NCI-H526 (cell line): ENCODE data around the gene DLG2.
"Not testable (repeated sequence)": the region's sequence is repeated elsewhere in the genome, so short reads cannot be mapped to it uniquely, and the experiment has no call there.

Source experiments
- DNase-seq, 2 experiments: peaks; one replicate each; lab custom pipeline; 2025; lab: John Stamatoyannopoulos, UW

DLG2 gene

DNA sequence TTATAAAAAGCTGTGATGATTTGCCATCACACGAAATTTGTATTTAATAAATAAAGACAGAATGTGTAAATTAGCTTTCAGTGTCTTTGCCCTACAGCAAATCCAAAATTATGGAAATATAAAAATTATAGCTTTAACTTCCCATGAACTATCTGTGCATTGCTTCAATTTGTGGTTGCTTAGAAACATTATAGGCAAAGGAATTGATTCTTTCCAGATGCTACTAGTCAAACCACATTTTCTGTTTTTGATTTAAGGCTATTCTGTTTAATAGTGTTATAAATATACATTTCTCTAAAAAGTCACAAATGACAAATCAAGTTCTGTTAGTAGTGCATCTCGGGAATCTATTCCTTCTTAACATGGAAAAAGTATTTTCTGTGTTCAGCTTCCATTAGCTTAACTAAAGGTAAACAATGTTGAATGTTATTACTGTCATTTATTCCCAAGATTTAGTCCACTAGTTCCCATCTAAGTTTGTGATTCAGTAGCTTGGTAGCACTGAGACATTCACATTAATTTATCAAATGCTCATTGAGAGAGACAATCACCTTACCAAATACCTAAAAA lies 1254.7 kb downstream of the DLG2 start:
- DNase-seq: no peak

DNA sequence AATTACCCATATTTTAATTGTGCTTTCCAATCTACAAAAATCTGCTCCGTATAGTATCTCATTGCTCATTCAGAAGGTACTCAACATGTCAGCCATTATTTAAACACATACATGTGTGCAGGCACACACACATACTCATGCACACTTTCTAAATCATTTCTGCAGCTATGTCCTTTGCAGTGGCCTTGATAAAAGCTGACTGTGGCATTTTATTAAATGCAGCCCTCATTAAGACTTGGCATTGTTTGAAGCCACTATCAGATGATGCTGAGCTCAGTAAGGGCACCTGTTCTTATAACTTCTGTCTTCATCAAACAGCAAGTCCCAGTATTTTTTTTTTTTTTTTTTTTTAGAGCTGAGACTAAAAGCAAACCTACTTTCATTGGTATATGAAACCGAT lies 1269.1 kb downstream of the DLG2 start:
- DNase-seq: no peak

DNA sequence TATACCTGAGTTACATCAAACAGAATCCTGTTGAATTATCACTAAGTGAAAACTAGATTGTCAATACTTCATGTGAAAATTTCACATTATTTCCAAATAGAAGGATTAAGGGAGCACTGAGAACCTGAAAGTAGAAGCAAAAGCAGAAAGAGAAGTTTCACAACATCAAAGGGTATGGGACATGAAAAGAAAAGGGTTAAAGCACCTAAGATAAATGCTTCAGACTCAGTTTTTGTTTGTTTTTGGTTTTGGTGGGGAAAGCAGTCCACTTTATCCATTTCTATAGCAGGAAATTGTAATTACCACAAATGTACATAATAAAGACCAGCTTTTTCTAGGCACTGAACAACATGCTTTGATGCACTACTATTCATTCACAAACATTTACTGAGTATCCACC lies 1271.2 kb downstream of the DLG2 start:
- DNase-seq: no peak

DNA sequence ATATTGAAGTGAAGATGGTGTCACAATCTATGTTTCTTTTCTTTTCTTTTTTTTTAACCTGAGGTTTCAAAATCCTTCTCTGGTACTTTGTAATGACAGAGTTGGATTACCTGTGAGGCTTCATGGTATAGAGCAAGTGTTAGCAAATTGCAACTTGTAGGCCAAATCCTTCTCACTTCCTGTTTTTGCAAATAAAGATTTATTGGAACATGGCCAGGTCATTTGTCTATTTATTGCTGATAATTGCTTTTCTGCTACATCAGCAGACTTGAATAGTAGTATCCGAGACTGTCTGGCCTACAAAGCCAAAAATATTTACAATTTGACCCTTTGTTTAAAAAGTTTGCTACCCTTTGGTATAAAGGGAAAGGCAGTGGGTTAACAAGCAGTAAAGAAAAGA lies 1281.5 kb downstream of the DLG2 start:
- no peak for DNase-seq

DNA sequence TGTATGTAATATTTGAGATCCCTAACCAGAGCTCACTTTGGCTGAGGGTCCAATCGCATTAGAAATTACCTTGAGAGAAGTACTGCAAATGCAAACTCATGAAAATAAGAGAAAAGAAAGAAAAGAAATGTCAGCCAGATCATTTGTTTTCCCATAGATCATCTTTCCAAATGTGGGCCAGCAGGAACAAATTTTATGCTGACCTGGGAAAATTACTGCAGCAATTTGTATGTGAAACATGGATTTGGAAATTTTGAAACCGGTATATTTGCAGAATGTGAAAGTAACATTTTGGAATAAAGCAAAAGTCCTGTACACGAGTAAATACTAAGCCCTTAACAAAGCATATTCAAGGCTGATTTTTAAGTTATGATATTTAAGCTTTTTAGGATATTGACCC lies 1282.1 kb downstream of the DLG2 start:
- no peak for DNase-seq

DNA sequence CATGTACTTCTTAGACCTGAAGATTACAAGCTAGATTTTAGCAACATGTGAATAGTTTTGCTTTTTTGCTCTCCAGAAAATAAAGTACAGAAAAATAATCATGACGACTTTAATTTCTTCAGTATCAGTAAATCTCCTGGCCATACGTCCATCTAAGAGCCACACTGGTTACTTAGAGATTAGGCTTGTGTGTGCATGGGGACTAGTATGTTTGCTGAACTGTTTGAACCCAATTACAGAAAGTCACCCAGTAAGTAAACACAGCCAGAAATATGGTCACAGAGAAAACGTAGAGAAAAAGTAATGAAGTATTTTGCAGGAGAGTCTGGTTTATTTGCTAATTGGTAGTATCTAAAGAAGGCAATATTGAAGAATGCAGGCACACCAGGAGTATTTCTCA lies 1287.3 kb downstream of the DLG2 start:
- DNase-seq: no peak

DNA sequence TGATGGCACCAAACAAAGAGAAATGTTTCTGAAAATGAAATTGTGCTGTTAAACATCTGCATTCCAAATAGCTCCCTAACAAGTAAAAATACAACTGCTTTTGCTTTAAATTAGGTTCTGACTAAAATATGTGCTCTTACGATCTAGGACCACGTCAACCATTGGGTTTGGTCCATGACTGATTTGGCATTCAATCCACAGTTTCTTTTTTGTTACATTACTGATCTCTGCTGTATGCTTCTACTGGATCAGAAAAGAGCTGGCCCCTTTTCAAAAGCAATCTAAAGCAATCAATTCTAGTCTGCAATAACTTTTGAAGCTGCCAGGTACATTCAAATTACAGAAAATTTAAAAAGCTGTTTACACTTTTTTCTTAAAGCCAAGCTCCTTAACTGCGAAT lies 1293.9 kb downstream of the DLG2 start:
- no peak for DNase-seq

DNA sequence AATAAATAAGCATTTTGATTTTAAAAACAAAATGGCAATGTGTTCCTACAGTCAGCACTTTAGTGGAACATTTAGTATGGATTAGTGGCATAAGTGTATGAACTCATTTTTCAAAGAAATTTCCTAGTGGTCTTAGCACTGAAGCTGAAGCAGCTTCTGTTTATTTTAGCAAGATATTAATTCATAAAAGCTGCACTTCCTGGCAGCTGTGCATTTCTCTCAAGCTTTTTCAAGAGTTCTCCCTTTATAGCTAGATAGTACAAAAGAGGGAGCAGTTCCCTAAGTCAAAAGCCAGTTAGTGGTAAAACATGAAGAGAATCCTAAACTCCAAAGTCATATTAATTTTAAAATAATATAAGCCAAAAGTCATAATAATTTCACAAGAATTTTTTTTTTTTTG lies 1304.9 kb downstream of the DLG2 start:
- no peak for DNase-seq

DNA sequence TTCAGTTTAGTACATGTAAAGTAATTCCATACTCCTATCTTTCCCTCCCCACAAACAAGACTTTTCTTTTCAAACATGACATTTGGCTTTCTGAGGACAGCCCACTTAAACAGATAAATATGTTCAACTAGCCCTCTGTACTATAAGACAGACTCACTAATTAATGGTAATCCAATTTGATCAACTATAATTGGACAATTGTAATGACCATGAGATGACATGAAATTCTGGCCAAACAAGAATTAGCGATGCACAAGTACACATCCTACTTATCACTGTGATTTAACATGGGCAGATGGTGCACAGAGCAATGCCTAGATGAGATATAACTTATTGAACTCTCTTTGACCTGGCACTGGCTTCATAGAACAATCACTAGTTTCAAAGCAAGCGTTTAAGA lies 1307.3 kb downstream of the DLG2 start:
- DNase-seq: no peak

DNA sequence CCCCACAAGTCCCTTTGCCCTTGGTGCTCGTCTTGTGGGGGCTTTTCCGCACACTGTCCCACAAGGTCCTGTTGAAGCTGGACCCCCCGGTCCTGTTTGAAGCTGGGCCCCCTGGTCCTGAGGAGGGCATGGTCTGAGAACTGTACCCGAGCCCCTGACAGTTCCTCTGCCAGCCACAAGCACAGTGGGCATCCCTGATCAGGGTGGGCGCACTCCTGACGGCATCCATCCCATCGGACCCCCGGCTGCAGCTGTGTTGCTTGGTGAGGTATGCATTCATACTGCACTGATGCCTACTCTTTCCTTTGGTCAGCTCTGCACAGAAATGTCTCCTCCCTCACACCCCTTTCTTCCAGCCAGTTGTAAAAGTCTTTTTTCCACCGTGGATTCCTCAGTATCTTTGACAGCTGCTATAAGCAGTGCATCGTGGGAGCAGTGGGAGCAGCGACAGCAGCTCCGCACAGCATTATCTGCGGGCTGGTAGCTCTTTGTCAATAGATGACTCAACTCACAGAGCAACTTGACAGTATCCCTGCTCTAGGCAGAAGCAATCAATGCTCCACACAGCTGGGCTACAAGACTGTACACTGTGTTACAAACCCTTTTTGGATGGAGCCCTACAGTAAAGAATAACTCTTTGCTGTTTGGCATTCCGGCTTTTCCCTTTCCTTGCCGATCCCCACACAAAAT lies 1310.1 kb downstream of the DLG2 start:
- peak; percentile 40 to 54 for DNase-seq

DNA sequence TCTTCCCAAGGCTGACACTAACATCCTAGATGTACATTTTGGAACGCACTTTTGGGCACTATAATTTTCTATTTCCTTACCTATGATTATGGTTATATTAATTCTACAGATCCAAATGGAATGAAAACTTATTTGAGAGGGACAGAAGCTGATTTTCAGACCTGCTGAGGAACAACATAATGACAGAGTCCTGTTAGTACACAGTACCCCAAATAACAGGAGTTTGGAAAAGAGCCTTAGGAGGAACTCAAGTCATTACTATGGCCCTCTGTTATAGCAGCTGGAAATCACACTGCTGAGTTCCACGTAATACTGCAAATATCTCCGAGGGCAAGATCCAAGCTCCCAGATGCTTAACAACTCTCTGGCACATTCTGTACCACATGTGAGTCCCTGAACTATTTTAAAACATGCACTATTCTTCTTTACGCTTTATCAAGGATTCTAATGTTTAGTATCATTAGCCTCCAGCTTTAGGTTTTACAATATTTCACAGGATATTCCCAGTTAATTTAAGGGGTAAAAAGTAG lies 1313.2 kb downstream of the DLG2 start:
- DNase-seq: no peak

DNA sequence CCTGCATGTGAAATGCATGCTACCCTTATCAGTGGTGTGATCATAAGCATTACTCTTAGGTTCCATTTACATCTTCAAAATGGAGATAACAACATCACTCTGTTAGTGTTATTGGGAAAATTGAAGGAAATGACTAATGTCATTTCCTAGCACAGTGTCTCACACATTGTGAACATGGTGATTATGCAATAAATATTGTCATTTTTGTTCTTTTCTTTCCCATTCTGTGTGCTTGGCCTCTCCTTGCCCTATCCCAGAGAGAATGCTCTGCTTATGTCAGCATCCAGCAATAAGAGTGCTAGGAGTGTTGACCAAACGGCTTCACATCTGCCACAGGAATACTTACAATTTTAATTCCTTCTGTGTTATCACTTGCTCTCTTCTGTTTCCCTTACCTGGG lies 1316.9 kb downstream of the DLG2 start:
- no peak for DNase-seq

DNA sequence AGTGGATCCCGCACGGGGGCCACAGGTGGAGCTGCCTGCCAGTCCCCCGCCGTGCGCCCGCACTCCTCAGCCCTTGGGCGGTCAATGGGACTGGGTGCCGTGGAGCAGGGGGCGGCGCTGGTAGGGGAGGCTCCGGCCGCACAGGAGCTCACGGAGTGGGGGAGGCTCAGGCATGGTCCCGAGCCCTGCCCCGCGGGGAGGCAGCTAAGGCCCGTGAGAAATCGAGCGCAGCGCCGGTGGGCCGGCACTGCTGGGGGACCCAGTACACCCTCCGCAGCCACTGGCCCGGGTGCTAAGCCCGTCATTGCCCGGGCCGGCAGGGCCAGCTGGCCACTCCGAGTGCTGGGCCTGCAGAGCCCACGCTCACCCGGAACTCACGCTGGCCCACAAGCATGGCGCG lies 1318.7 kb downstream of the DLG2 start:
- not testable (repeated sequence) for DNase-seq

DNA sequence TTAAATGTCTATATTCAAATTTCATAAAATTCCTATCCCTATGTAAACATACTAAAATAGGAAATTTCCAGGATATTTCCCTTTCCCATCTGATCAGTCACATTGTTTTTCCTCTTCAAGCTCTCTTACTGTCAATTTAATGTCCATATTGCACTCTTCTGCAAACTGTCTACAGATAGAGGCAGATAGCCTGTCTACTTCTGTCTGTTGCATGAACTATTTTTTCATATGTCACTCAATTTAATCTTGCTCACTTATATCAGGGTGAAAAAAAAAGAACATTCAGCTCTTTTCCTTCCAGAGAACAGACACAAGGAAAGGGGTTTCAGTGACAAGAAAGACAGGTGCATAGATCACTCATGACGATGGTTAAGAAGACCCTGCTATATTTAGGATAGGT lies 1327.1 kb downstream of the DLG2 start:
- no peak for DNase-seq

DNA sequence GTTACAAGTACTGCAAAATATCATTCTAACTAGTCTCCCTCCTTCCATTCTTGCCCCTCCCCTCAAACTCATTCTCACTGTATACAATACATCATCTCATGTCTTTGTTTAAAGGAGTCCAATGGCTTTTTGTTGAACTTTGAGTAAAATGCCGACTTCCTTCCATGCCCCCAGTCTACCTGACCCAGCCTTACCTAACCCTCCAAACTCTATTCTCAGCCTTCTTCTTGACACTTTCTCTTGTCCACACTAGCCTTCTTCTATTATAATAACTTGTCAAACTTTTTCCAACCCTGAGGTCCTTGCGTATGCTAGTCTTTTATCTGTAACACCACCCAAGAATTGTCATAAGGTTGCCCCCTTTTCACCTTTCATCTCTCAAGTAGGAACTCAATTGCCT lies 1329.6 kb downstream of the DLG2 start:
- peak in 1 of 2 experiments; percentile 10 for DNase-seq

DNA sequence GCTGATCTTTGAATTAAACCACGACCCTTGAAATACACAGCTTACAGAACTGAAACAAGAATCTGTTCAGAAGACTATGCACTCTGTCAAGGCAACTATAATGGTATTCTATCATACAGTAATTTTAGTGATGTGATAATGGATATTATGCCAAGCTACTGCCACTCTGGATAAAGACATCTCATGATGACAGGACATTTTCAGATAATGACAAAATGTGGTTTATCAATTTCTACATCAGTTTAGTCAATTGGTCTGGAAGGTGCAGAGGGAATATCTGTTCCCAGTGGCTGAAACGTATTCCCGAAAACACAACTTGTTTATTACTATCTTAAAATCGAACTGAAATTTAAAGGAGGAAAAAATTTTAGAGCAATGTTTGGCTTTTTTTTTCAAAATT lies 1331.3 kb downstream of the DLG2 start:
- DNase-seq: no peak

DNA sequence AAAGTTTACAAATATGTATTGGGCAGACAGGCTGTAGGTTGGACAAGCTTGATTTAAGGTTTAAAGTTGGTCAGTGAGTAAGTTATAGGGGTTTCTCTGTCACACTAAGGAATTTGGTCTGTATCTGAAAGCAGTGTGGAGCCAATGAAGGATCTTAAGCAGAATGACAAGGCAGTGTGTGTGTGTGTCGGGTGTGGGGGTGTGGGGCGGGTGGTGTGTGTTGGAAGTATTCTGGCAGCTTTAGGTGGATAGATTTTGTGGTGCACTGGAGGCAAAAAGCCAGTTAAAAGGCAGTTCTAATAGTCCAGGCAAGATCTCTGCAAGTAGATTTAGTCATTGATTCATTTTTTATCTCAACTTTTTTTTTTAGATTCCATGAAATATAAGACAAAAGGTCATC lies 1334.2 kb downstream of the DLG2 start:
- DNase-seq: no peak

DNA sequence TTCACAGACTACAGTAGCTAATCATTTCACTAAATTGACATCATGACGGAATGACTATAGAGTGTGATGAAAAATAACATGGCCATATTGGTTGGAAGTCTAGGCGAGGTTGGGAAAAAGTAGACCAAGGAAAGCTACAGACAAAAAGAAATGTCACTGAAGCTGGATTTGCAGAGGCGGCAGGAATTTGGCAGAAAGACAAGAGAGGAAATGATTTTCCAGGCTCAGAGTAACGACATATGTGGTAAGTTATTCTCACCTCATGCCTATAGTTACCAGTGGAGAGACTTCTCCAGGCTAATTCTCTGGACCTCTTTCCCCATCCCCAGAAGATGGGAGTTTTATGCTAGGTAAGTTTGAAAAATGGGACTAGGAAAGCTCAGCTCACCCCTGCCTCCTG lies 1335.1 kb downstream of the DLG2 start:
- DNase-seq: no peak

DNA sequence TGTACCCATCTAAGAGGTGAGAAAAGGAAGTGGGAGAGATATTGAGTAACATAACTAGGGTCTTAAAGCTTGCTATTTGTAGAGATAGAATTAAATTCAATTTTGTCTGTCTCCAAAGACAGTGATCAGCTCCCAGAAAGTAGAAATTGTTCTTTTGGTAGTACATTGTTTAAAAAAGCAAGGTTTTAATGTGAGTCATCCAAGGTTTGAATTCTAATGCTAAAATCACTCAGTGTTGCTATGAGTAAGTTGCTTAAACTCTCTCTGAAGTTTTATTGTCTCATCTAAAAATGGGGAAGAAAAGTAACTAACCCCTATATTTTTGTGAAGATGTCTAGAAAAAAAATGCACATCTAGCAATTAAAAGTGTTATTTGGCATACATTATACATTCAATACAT lies 1336.5 kb downstream of the DLG2 start:
- no peak for DNase-seq

DNA sequence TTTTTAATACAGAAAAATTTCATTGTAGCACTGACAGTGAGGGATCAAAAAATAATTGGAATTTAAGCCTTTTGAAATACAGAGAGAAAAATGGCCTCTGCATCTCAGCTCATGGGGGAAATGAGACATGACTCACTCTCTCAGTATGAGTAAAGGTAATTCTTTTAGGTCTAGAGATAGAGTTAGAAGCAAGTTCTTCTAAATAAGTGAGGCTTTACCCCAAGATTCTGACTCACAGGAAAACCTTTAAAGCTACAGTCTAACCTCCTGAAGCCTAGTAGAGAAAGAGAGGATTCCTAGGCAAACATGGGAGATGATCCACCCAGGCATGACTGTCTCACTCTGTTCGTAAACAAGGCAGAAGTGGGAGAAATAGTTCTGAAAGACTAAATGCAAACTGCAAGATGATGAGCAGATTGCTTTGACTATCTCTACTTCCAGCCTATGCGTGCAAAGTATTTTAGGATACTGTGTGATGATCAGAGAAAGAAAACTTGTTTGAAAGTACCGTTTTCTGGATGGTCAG lies 1337.7 kb downstream of the DLG2 start:
- no peak for DNase-seq

DNA sequence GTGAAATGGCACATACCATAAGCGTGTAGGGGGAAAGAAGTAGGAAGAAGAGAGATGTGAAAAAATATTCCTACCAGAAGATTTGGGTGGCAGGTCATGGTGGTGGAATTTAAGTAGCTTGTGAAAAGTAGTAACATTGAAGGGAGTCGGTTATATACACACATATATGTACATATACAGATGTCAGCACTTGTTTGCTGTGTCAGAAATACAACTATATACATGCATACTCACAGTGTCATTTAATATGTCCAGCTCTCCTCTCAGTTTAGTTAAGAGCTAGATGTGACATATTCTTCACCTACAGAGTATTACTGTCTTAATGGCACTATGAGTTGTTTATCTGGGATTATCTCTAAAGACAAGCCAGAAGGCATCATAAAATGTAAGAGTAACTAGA lies 1353.6 kb downstream of the DLG2 start:
- DNase-seq: no peak

DNA sequence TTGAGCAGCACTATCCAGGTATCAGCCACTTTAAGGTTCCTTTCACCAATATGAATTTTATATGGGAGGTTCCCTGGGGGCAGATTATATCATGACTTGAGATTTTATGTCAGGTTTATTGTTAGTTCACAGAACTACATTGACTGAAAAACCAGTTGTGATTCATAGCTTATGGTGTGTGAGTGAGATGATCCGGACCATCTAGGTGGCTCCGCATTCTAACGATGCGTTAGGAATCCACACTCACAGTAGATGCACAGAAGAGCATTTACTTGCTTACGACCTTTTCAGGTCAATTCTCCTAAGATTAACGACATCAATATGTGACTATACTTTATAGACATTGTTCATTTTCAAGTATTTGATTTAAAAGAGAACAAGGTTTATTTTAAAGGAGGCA lies 1356.7 kb downstream of the DLG2 start:
- no peak for DNase-seq

DNA sequence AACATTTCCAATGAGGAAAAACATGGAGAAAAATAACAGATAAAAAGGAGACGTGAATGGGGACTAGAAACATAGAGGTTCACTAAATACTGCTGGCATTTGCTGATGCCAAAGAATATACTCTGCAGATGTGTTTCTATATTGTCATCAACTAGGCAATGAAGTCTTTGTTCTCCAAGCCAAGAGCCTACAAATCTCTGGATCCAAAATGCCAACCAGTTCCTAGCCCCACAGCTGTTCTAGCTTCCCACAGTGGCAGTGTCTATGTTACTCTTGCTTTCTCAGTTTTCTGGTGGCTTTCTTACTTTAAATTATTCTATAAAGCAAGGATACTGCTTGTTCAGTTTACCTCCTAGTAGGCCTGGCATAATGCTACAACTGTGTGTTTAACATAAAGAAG lies 1363.1 kb downstream of the DLG2 start:
- DNase-seq: no peak

DNA sequence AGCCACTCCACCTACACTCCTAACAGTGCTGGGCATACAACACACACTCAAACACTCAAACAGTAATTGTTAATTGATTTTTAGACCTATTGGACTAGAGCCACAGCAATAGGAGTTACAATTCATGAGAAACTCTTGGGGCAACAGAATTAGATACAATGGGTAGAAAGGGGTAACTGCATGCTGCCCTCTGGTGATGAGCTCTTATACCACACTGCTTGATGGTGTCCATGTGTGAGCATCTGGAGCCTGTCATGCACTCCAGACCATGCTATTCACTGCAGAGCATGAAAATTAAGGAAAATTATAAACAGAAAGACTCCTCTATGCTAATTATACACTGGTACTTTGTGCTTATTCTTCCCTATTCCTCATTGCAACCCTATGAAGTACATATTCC lies 1365.4 kb downstream of the DLG2 start:
- DNase-seq: peak in 1 of 2 experiments; percentile 41
